K562 (cell line): ENCODE data around the gene SNRPB. TPM values are rescaled to one million over a fixed set of nuclear protein-coding genes. Genes with fewer than 3 reads are reported as not detected.

ENCODE experiments used
- GATAD2B ChIP-seq: fragments of 450-650 bp; IDR thresholded peaks from 2 replicates; pipeline ENCODE4 v1.6.1; 2017; ENCODE audit warnings: mild to moderate bottlenecking, borderline replicate concordance
- HDAC8 ChIP-seq: fragments of 450-650 bp; IDR thresholded peaks from 2 replicates; pipeline ENCODE4 v1.6.1; 2016; ENCODE audit warnings: mild to moderate bottlenecking, missing genetic modification characterization, moderate library complexity, missing compliant biosample characterization
- MCM3 ChIP-seq: fragments of 450-650 bp; IDR thresholded peaks from 2 replicates; pipeline ENCODE4 v1.6.1; 2016
- POLR3A ChIP-seq: IDR thresholded peaks from 2 replicates; pipeline ENCODE4 v1.6.1; 2011; ENCODE audit warnings: borderline replicate concordance, mild to moderate bottlenecking, moderate library complexity; ENCODE audit not compliant: insufficient read length, insufficient read depth; ENCODE audit errors: extremely low read depth
- SP2 ChIP-seq: IDR thresholded peaks from 2 replicates; pipeline ENCODE4 v1.6.1; 2011; ENCODE audit warnings: mild to moderate bottlenecking, low read depth, low read length, moderate library complexity; ENCODE audit not compliant: poor library complexity, severe bottlenecking; ENCODE audit errors: extremely low read depth
- ZNF165 ChIP-seq: fragments of 250-450 bp; sonication (Bioruptor Pico); IDR thresholded peaks from 2 replicates; pipeline ENCODE4 v1.4.0; 2020; ENCODE audit warnings: borderline replicate concordance
- polyA plus RNA-seq, 8 experiments: library from polyadenylated mRNA; depleted of rRNA in 4 of 8; stranded (reverse) in 5 of 8; unstranded in 3 of 8; fragments of >200 nt; fragmentation: Nextera tagmentation in 2 of 8; fragmentation: Illumina TruSeq in 1 of 8; extraction: Ambion mirVana in 2 of 8; extraction: Trizol in 1 of 8; gene quantifications; 2 replicates each; pipeline versions ENCODE4 v1.2.1 to v1.2.3, GENCODE V29; 2011 to 2014; ENCODE audit warnings: inconsistent platforms in 1 of 8, missing spikeins in 1 of 8
- total RNA-seq, 7 experiments: library from RNA; depleted of rRNA in 6 of 7; stranded (reverse); fragments of >200 nt in 6 of 7; fragmentation: Illumina TruSeq in 2 of 7; extraction: Trizol in 2 of 7; gene quantifications; 2 replicates each; pipeline versions ENCODE4 v1.2.1 to v1.2.3, GENCODE V29; 2011 to 2021; ENCODE audit warnings: low replicate concordance in 1 of 7
- TF ChIP-seq, protein P1 (sequence below): fragments of 250-450 bp; sonication (Bioruptor Pico); IDR thresholded peaks from 2 replicates; pipeline ENCODE4 v1.8.0; 2022; ENCODE audit warnings: inconsistent platforms, mild to moderate bottlenecking, moderate library complexity, borderline replicate concordance
- TF ChIP-seq, protein P2 (sequence below): fragments of 450-650 bp; IDR thresholded peaks from 2 replicates; pipeline ENCODE4 v1.6.1; 2017; ENCODE audit warnings: antibody characterized with exemption, mild to moderate bottlenecking
- TF ChIP-seq, protein P3 (sequence below): fragments of 250-450 bp; sonication (Bioruptor Pico); IDR thresholded peaks from 2 replicates; pipeline ENCODE4 v1.5.0; 2020; ENCODE audit warnings: mild to moderate bottlenecking, borderline replicate concordance
- TF ChIP-seq, protein P4 (sequence below): fragments of 250-450 bp; sonication (Bioruptor Pico); IDR thresholded peaks from 2 replicates; pipeline ENCODE4 v1.4.0; 2020; ENCODE audit warnings: mild to moderate bottlenecking, moderate library complexity, borderline replicate concordance
- TF ChIP-seq, protein P5 (sequence below): fragments of 250-450 bp; sonication (Bioruptor Pico); IDR thresholded peaks from 2 replicates; pipeline ENCODE4 v1.5.0; 2021
- TF ChIP-seq, protein P6 (sequence below): sonication (generic); formaldehyde crosslinking; IDR thresholded peaks from 2 replicates; pipeline ENCODE4 v1.8.1; 2023; ENCODE audit warnings: mild to moderate bottlenecking, missing genetic modification reagents

The SNRPB gene
- total and polyA plus RNA-seq, 9 of the 15 experiments (the other 6 are each of a cell fraction or from before 2014, with no cell fraction given), result 13.1 to 615 (median 266) TPM

DNA sequence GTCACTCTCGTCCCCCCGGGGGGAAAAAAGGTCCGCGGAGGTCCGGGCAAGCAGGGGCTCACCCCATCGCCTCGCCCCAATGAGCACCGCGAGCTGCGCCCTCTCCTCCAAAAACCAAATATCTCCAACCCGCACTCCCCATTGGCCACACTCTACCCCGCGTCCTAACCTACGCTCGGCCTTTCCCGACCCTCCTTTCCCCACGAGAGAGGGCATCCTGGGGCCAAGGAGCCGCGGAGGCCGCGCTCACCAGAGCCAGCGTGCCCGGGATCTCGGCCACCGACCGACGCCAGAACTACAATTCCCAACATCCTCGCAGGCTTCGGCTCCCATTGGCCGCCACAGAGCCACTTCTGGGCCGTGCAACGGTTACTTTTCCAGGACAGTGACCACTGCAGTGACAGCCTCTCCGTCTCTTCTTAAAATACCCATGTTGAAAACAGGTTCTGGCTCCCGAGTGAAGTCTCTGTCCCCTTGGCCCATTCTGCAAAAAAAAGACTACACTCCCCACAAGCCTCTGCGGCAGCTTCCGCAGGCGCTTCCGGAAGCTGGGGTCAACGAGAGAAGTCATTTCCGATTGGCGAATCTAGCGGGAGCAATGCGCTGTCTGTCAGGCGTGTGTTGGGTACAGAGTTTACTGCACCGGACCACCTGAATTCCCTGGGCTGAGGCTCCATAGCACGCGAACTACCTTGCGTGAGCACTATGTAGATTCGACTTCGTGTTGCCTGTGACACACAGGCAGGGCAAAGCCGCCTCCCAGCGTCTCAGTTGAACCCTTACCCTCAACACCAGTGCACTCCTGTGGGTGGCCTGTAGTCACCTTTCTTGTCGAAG, 38.3 kb upstream of the SNRPB start, which contains the start of gene ZNF343 (continued):
- TF ChIP-seq, protein P1, sequence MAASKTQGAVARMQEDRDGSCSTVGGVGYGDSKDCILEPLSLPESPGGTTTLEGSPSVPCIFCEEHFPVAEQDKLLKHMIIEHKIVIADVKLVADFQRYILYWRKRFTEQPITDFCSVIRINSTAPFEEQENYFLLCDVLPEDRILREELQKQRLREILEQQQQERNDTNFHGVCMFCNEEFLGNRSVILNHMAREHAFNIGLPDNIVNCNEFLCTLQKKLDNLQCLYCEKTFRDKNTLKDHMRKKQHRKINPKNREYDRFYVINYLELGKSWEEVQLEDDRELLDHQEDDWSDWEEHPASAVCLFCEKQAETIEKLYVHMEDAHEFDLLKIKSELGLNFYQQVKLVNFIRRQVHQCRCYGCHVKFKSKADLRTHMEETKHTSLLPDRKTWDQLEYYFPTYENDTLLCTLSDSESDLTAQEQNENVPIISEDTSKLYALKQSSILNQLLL (CRISPR knock-in tag), result no peak
- no peak for TF ChIP-seq HDAC8 (tag)
- TF ChIP-seq, protein P2, sequence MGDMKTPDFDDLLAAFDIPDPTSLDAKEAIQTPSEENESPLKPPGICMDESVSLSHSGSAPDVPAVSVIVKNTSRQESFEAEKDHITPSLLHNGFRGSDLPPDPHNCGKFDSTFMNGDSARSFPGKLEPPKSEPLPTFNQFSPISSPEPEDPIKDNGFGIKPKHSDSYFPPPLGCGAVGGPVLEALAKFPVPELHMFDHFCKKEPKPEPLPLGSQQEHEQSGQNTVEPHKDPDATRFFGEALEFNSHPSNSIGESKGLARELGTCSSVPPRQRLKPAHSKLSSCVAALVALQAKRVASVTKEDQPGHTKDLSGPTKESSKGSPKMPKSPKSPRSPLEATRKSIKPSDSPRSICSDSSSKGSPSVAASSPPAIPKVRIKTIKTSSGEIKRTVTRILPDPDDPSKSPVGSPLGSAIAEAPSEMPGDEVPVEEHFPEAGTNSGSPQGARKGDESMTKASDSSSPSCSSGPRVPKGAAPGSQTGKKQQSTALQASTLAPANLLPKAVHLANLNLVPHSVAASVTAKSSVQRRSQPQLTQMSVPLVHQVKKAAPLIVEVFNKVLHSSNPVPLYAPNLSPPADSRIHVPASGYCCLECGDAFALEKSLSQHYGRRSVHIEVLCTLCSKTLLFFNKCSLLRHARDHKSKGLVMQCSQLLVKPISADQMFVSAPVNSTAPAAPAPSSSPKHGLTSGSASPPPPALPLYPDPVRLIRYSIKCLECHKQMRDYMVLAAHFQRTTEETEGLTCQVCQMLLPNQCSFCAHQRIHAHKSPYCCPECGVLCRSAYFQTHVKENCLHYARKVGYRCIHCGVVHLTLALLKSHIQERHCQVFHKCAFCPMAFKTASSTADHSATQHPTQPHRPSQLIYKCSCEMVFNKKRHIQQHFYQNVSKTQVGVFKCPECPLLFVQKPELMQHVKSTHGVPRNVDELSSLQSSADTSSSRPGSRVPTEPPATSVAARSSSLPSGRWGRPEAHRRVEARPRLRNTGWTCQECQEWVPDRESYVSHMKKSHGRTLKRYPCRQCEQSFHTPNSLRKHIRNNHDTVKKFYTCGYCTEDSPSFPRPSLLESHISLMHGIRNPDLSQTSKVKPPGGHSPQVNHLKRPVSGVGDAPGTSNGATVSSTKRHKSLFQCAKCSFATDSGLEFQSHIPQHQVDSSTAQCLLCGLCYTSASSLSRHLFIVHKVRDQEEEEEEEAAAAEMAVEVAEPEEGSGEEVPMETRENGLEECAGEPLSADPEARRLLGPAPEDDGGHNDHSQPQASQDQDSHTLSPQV, result peak; percentile 31
- TF ChIP-seq ZNF165 (CRISPR knock-in tag), result no peak
- TF ChIP-seq, protein P3, sequence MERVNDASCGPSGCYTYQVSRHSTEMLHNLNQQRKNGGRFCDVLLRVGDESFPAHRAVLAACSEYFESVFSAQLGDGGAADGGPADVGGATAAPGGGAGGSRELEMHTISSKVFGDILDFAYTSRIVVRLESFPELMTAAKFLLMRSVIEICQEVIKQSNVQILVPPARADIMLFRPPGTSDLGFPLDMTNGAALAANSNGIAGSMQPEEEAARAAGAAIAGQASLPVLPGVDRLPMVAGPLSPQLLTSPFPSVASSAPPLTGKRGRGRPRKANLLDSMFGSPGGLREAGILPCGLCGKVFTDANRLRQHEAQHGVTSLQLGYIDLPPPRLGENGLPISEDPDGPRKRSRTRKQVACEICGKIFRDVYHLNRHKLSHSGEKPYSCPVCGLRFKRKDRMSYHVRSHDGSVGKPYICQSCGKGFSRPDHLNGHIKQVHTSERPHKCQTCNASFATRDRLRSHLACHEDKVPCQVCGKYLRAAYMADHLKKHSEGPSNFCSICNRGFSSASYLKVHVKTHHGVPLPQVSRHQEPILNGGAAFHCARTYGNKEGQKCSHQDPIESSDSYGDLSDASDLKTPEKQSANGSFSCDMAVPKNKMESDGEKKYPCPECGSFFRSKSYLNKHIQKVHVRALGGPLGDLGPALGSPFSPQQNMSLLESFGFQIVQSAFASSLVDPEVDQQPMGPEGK (CRISPR knock-in tag), result no peak
- TF ChIP-seq, protein P4, sequence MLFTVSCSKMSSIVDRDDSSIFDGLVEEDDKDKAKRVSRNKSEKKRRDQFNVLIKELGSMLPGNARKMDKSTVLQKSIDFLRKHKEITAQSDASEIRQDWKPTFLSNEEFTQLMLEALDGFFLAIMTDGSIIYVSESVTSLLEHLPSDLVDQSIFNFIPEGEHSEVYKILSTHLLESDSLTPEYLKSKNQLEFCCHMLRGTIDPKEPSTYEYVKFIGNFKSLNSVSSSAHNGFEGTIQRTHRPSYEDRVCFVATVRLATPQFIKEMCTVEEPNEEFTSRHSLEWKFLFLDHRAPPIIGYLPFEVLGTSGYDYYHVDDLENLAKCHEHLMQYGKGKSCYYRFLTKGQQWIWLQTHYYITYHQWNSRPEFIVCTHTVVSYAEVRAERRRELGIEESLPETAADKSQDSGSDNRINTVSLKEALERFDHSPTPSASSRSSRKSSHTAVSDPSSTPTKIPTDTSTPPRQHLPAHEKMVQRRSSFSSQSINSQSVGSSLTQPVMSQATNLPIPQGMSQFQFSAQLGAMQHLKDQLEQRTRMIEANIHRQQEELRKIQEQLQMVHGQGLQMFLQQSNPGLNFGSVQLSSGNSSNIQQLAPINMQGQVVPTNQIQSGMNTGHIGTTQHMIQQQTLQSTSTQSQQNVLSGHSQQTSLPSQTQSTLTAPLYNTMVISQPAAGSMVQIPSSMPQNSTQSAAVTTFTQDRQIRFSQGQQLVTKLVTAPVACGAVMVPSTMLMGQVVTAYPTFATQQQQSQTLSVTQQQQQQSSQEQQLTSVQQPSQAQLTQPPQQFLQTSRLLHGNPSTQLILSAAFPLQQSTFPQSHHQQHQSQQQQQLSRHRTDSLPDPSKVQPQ (CRISPR knock-in tag), result no peak
- TF ChIP-seq MCM3, result no peak
- TF ChIP-seq, protein P5, sequence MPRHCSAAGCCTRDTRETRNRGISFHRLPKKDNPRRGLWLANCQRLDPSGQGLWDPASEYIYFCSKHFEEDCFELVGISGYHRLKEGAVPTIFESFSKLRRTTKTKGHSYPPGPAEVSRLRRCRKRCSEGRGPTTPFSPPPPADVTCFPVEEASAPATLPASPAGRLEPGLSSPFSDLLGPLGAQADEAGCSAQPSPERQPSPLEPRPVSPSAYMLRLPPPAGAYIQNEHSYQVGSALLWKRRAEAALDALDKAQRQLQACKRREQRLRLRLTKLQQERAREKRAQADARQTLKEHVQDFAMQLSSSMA, result no peak
- TF ChIP-seq, protein P6, sequence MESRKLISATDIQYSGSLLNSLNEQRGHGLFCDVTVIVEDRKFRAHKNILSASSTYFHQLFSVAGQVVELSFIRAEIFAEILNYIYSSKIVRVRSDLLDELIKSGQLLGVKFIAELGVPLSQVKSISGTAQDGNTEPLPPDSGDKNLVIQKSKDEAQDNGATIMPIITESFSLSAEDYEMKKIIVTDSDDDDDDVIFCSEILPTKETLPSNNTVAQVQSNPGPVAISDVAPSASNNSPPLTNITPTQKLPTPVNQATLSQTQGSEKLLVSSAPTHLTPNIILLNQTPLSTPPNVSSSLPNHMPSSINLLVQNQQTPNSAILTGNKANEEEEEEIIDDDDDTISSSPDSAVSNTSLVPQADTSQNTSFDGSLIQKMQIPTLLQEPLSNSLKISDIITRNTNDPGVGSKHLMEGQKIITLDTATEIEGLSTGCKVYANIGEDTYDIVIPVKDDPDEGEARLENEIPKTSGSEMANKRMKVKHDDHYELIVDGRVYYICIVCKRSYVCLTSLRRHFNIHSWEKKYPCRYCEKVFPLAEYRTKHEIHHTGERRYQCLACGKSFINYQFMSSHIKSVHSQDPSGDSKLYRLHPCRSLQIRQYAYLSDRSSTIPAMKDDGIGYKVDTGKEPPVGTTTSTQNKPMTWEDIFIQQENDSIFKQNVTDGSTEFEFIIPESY (CRISPR knock-in tag), result 0 out of 2 replicates have a peak, but pooled peaks have one; percentile 35
- TF ChIP-seq POLR3A, result no peak
- TF ChIP-seq SP2, result no peak
- TF ChIP-seq GATAD2B, result no peak
